ENCODE data around the gene ZNF407.
"Not testable (repeated sequence)": the region's sequence is repeated elsewhere in the genome, so short reads cannot be mapped to it uniquely, and the experiment has no call there.

ZNF407 gene

GRCh38 chr18:74963820-74964446 lies 366.3 kb downstream of the ZNF407 start:
- TF ChIP-seq, protein P1, sequence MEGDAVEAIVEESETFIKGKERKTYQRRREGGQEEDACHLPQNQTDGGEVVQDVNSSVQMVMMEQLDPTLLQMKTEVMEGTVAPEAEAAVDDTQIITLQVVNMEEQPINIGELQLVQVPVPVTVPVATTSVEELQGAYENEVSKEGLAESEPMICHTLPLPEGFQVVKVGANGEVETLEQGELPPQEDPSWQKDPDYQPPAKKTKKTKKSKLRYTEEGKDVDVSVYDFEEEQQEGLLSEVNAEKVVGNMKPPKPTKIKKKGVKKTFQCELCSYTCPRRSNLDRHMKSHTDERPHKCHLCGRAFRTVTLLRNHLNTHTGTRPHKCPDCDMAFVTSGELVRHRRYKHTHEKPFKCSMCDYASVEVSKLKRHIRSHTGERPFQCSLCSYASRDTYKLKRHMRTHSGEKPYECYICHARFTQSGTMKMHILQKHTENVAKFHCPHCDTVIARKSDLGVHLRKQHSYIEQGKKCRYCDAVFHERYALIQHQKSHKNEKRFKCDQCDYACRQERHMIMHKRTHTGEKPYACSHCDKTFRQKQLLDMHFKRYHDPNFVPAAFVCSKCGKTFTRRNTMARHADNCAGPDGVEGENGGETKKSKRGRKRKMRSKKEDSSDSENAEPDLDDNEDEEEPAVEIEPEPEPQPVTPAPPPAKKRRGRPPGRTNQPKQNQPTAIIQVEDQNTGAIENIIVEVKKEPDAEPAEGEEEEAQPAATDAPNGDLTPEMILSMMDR (IDR thresholded peaks at IDR 0.05; ENCODE audit: low read depth, low read length, missing control alignments), result peak; percentile 46
- no peak overlapping the region for H3K4me3 ChIP-seq (ENCODE audit: low read depth, low read length)
- DNase-seq (ENCODE audit: low read depth), result peak; percentile 24

DNA sequence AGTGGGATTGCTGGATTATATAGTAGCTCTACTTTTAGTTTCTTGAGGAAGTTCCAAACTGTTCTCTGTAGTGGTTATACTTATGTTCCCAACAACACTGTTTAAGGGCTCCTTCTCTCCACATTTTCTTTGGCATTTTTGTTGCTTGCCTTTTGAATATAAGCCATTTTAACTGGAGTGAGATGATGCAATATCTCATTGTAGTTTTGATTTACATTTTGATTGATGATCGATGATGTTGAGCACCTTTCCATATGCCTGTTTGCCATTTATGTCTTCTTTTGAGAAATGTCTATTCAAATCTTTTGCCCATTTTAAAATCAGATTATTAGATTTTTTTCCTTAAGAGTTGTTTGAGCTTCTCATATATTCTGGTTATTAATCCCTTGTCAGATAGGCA lies 368.0 kb downstream of the ZNF407 start:
- H3K4me3 ChIP-seq (ENCODE audit: low read depth, low read length), result no peak overlapping the region
- TF ChIP-seq, protein P1 (IDR thresholded peaks at IDR 0.05; ENCODE audit: low read depth, low read length, missing control alignments), result no peak
- DNase-seq (ENCODE audit: low read depth), result no peak

GRCh38 chr18:74967438-74967837 lies 369.8 kb downstream of the ZNF407 start:
- DNase-seq (ENCODE audit: low read depth), result no peak
- H3K4me3 ChIP-seq (ENCODE audit: low read depth, low read length), result no peak overlapping the region
- TF ChIP-seq, protein P1 (IDR thresholded peaks at IDR 0.05; ENCODE audit: low read depth, low read length, missing control alignments), result no peak

DNA sequence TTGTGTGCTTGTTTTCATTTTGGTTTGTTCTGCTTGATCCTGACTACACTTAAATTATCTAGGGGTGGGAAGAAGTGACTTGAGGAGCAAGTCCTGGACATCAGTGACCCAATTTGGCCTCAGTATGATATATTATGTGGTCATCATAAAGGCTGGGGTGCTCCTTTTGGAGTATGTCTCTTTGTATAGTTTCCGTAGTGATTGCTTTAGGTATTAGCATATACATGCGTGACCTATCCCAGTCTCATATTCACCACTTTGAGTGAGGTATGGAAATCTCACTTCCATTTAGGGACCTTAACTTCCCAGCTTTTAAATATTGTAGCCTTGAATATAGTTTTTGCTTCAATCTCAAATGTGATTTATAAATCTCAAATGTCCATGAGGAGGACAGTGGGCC lies 370.3 kb downstream of the ZNF407 start:
- TF ChIP-seq, protein P1 (IDR thresholded peaks at IDR 0.05; ENCODE audit: low read depth, low read length, missing control alignments), result no peak
- DNase-seq (ENCODE audit: low read depth), result no peak

DNA sequence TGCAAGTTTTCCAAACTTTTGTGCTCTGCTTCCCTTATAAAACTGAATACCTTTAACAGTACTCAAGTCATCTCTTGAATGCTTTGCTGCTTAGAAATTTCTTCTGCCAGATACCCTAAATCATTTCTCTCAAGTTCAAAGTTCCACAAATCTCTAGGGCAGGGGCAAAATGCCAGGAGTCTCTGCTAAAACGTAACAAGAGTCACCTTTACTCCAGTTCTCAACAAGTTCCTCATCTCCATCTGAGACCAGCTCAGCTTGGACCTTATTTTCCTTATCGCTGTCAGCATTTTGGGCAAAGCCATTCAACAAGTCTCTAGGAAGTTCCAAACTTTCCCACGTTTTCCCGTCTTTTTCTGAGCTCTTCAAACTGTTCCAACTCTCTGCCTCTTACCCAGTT lies 373.7 kb downstream of the ZNF407 start:
- DNase-seq (ENCODE audit: low read depth); H3K4me3 ChIP-seq (ENCODE audit: low read depth, low read length): not testable (repeated sequence)

More for the DNA sequence above, 370.3 kb downstream of the ZNF407 start:
- H3K4me3 ChIP-seq (ENCODE audit: low read depth, low read length), result no peak overlapping the region

DNA sequence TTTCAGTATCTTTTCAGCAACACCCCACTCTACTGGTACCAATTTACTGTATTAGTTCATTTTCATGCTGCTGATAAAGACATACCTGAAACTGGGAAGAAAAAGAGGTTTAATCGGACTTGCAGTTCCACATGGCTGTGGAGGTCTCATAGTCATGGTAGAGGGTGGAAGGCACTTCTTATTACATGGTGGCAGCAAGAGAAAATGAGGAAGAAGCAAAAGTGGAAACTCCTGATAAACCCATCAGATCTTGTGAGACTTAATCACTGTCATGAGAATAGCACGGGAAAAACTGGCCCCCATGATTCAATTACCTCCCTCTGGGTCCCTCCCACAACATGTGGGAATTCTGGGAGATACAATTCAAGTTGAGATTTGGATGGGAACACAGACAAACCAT lies 374.1 kb downstream of the ZNF407 start:
- H3K4me3 ChIP-seq (ENCODE audit: low read depth, low read length), result not testable (repeated sequence)

GRCh38 chr18:74972354-74972753 lies 374.7 kb downstream of the ZNF407 start:
- H3K4me3 ChIP-seq (ENCODE audit: low read depth, low read length), result no peak overlapping the region
- TF ChIP-seq, protein P1 (IDR thresholded peaks at IDR 0.05; ENCODE audit: low read depth, low read length, missing control alignments), result no peak
- no peak for DNase-seq (ENCODE audit: low read depth)

More for the DNA sequence above, 374.1 kb downstream of the ZNF407 start:
- not testable (repeated sequence) for DNase-seq (ENCODE audit: low read depth)

DNA sequence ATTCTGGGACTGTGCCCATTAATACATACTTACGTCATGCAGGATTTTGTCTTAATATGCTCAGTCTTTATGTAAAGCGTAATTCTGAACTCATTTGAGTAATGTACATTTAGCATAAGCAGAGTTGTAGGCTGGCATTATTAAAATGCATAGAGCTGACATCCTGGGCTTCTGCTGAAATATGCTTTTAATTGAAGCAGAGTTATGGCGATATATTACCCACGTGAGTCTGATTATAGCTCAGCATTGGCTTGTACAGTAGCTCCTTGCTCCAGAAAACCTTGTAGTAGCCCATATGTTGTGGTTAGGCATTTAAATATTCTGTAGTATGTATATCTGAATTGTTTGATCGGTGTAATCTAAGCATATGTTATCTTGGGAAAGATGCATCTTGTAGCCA lies 377.3 kb downstream of the ZNF407 start:
- TF ChIP-seq, protein P1 (IDR thresholded peaks at IDR 0.05; ENCODE audit: low read depth, low read length, missing control alignments), result no peak
- H3K4me3 ChIP-seq (ENCODE audit: low read depth, low read length), result no peak overlapping the region
- no peak for DNase-seq (ENCODE audit: low read depth)
